Activated B cell treated with CpG ODN at 0.5 μM for 24 hours (primary cell): ENCODE results near the gene CD96. TPM values are rescaled to one million over a fixed set of nuclear protein-coding genes. Genes with fewer than 3 reads are reported as not detected.
A peak's percentile ranks its signal among the peaks of the same experiment; 100 is the strongest.

ENCODE experiments used
- ATAC-seq: fragments of 200-7000 bp; cut with Tn5 transposase; one replicate; pipeline ENCODE4 v1.10.0; 2021; ENCODE audit warnings: low read depth, mild to moderate bottlenecking, moderate library complexity
- CTCF ChIA-PET: fragments of 350-600 bp; sonication (Branson Sonifier 250); formaldehyde crosslinking; loops from one replicate; lab custom pipeline; 2021; ENCODE audit warnings: antibody characterized with exemption; lab: Charles Lee
- POLR2A ChIA-PET: fragments of 350-600 bp; sonication (Branson Sonifier 250); formaldehyde crosslinking; loops from one replicate; lab custom pipeline; 2021; ENCODE audit warnings: antibody characterized with exemption; lab: Charles Lee
- DNase-seq: peaks from one replicate; pipeline ENCODE4 v3.0.0; 2022
- H3K27ac Mint-ChIP-seq: one replicate; pipeline ENCODE4 v1.8.0; 2020; ENCODE audit warnings: mixed read lengths
- H3K27me3 Mint-ChIP-seq: one replicate; pipeline ENCODE4 v1.8.0; 2021; ENCODE audit warnings: mixed read lengths
- H3K36me3 Mint-ChIP-seq: one replicate; pipeline ENCODE4 v1.8.0; 2021; ENCODE audit warnings: low read depth, mixed read lengths
- H3K4me1 Mint-ChIP-seq: one replicate; pipeline ENCODE4 v1.8.0; 2021; ENCODE audit warnings: mixed read lengths
- H3K4me3 Mint-ChIP-seq: one replicate; pipeline ENCODE4 v1.8.0; 2020; ENCODE audit warnings: mild to moderate bottlenecking, mixed read lengths
- H3K9me3 Mint-ChIP-seq: one replicate; pipeline ENCODE4 v1.8.0; 2020; ENCODE audit warnings: mixed read lengths
- intact Hi-C: fragments of 100-400 bp; cut with micrococcal nuclease; formaldehyde crosslinking; loops from one replicate; pipeline ENCODE4 v1.15.1; 2024
- total RNA-seq: library from RNA; stranded (reverse); gene quantifications from 2 replicates; pipeline ENCODE4 v1.2.3, GENCODE V29; 2022
- TF ChIP-seq, protein P1 (sequence below): fragments of 200-600 bp; IDR thresholded peaks from one replicate; pipeline ENCODE4 v1.8.0; 2022; ENCODE audit warnings: antibody characterized with exemption, mild to moderate bottlenecking

Gene CD96
- total RNA-seq, 1 donor from 2014 or later, result 34.3 TPM

- no peak for ATAC-seq
- peak overlapping the region; percentile 53 for H3K27ac Mint-ChIP-seq
- CTCF ChIA-PET, result interaction anchor here (0.6 to 3.4 kb wide), 4 partner anchors 10 to 102 kb away, joined by 3 to 18 read pairs (median 6); no protein-coding TSS in a partner anchor
Observed at GRCh38 chr3:111589303-111590142, 47.5 kb downstream of the CD96 start.

GRCh38 chr3:111590143-111590491 is 48.1 kb downstream of the CD96 start:
- H3K4me3 Mint-ChIP-seq, result peak overlapping the region; percentile 15
- no peak for ATAC-seq
- intact Hi-C loops, result no loop called here
- peaks cover 63% of the 10 kb centered on the region for H3K4me1 Mint-ChIP-seq
- peaks cover 26% of the 10 kb centered on the region for H3K36me3 Mint-ChIP-seq
- H3K27ac Mint-ChIP-seq, result peak overlapping the region; percentile 53
- TF ChIP-seq, protein P1, sequence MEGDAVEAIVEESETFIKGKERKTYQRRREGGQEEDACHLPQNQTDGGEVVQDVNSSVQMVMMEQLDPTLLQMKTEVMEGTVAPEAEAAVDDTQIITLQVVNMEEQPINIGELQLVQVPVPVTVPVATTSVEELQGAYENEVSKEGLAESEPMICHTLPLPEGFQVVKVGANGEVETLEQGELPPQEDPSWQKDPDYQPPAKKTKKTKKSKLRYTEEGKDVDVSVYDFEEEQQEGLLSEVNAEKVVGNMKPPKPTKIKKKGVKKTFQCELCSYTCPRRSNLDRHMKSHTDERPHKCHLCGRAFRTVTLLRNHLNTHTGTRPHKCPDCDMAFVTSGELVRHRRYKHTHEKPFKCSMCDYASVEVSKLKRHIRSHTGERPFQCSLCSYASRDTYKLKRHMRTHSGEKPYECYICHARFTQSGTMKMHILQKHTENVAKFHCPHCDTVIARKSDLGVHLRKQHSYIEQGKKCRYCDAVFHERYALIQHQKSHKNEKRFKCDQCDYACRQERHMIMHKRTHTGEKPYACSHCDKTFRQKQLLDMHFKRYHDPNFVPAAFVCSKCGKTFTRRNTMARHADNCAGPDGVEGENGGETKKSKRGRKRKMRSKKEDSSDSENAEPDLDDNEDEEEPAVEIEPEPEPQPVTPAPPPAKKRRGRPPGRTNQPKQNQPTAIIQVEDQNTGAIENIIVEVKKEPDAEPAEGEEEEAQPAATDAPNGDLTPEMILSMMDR, result no peak
- no peaks in the 10 kb centered on the region for H3K9me3 Mint-ChIP-seq
- ChIA-PET CTCF (interaction anchor here (1.3 to 3.4 kb wide), 3 partner anchors 12 to 101 kb away, joined by 3 to 18 read pairs (median 8); no protein-coding TSS in a partner anchor), POLR2A (interaction anchor here (0.8 to 1.2 kb wide), 2 partner anchors 11 to 26 kb away, joined by 3 to 4 read pairs; no protein-coding TSS in a partner anchor)
- DNase-seq, result no peak
- H3K27me3 Mint-ChIP-seq, result no peaks in the 10 kb centered on the region

More at GRCh38 chr3:111589303-111590142, 47.5 kb downstream of the CD96 start:
- H3K27me3 Mint-ChIP-seq, result no peaks in the 10 kb centered on the region
- intact Hi-C loops, result no loop called here
- peaks cover 57% of the 10 kb centered on the region for H3K4me1 Mint-ChIP-seq
- H3K36me3 Mint-ChIP-seq, result peaks cover 29% of the 10 kb centered on the region
- TF ChIP-seq, protein P1, result no peak
- H3K4me3 Mint-ChIP-seq, result peak overlapping the region; percentile 15
- no peak for DNase-seq
- POLR2A ChIA-PET, result interaction anchor here (0.8 to 1.2 kb wide), 3 partner anchors 10 to 47 kb away, joined by 3 to 4 read pairs (median 3); no protein-coding TSS in a partner anchor
- H3K9me3 Mint-ChIP-seq, result no peaks in the 10 kb centered on the region

DNA sequence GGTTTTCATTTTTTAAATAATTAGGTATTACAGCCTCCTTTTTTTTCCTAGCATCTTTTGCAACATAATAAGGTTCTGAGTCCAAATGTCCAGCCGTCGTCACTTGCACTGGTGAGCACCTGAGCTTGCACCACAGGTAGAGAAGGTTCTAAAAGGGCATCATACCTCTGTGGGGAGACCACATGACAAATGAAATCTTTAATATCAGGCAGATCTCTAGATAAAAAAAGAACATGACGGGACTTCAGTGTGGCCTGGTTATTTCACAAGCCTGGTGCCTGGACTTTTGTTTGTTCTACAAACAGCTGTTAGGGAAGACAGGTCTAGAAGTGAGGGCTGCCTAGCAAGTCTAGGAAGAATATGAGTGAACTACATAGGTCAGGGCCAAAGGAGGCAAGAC is 49.6 kb downstream of the CD96 start:
- Mint-ChIP-seq H3K27ac (peak overlapping the region; percentile 51), H3K36me3 (peaks cover 20% of the 10 kb centered on the region), H3K9me3 (no peaks in the 10 kb centered on the region), H3K27me3 (no peaks in the 10 kb centered on the region), H3K4me1 (peaks cover 72% of the 10 kb centered on the region), H3K4me3 (no peak overlapping the region)
- intact Hi-C loops, result no loop called here
- DNase-seq (no peak), ATAC-seq (no peak)
- POLR2A ChIA-PET, result no interaction called here
- TF ChIP-seq, protein P1, result no peak
- CTCF ChIA-PET, result interaction anchor here (3.4 kb wide), 1 partner anchor 14 kb away, joined by 18 read pairs; no protein-coding TSS in a partner anchor

DNA sequence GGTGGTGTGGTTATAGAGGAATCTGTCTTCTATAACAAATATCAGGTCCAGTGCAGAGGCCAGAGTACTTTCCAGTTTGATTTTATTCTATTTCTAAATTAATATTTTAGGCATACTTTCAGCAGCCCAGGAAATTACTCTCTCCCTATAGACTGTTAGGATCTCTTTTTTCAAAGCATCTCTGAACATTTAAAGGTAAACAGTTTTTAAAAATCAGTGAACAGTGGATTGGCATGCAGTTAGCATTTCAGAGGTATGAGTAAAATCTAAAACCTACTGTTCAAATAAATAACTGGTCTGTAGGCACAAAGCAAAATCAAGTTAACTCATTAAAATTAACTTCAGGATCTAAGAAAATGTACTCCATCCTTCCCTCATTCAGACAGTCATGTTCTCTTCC is 50.1 kb downstream of the CD96 start:
- Mint-ChIP-seq H3K4me1 (peaks cover 71% of the 10 kb centered on the region), H3K27me3 (no peaks in the 10 kb centered on the region), H3K27ac (peak overlapping the region; percentile 51), H3K4me3 (peak overlapping the region; percentile 16), H3K9me3 (no peaks in the 10 kb centered on the region), H3K36me3 (peaks cover 14% of the 10 kb centered on the region)
- no peak for ATAC-seq
- intact Hi-C loops, result no loop called here
- POLR2A ChIA-PET, result interaction anchor here (3.6 kb wide), 1 partner anchor 12 kb away, joined by 25 read pairs; no protein-coding TSS in a partner anchor
- CTCF ChIA-PET, result interaction anchor here (3.4 kb wide), 1 partner anchor 14 kb away, joined by 18 read pairs; no protein-coding TSS in a partner anchor
- no peak for DNase-seq
- TF ChIP-seq, protein P1, result no peak

DNA sequence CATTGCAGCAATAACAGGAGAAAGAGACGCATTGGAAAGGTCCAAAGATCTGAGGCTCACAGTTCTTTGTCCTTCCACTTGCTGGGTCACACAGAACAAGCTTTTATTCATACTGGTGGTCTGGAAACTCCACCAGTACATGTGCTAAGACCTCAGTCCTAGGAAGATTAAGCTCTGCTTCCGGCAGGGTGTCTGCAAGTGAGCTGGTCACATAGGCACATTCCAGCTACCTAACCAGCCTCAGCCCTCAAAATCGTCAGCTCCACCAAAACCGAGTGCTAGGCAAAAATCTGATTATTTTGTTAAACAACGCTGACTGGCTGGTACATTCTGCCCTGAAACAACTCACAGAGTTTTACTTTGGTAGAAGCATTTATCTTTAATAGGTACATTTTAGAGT is 50.9 kb downstream of the CD96 start:
- Mint-ChIP-seq H3K36me3 (peaks cover 12% of the 10 kb centered on the region), H3K27me3 (no peaks in the 10 kb centered on the region), H3K4me1 (peaks cover 71% of the 10 kb centered on the region), H3K27ac (peak overlapping the region; percentile 90), H3K4me3 (peak overlapping the region; percentile 28), H3K9me3 (no peaks in the 10 kb centered on the region)
- TF ChIP-seq, protein P1, result no peak
- ChIA-PET CTCF (no interaction called here), POLR2A (interaction anchor here (0.7 to 3.6 kb wide), 3 partner anchors 11 to 23 kb away, joined by 3 to 25 read pairs (median 17); no protein-coding TSS in a partner anchor)
- intact Hi-C loops, result no loop called here
- no peak for ATAC-seq
- DNase-seq, result no peak
